GM12878 (cell line): ENCODE measurements around the gene TRAPPC12. TPM values are rescaled to one million over a fixed set of nuclear protein-coding genes. Genes with fewer than 3 reads are reported as not detected.
"Not testable (repeated sequence)": the region's sequence is repeated elsewhere in the genome, so short reads cannot be mapped to it uniquely, and the experiment has no call there.

Experiments
- ATAC-seq: fragments of 200-7000 bp; cut with Tn5 transposase; 3 replicates; pipeline ENCODE4 v1.9.1; 2020; ENCODE audit warnings: mild to moderate bottlenecking, moderate library complexity
- BruUV-seq: library from RNA; stranded (reverse); fragments of 400-500 nt; replicated peaks from 2 replicates; lab custom pipeline; 2021; lab: Mats Ljungman, UMichigan
- CTCF ChIA-PET: fragments of 300-600 bp; sonication (Branson Sonifier 250); formaldehyde crosslinking; extraction: SDS; loops from one replicate; lab custom pipeline; 2021; ENCODE audit warnings: inconsistent platforms; lab: Yijun Ruan, JAX
- POLR2A ChIA-PET: fragments of 350-600 bp; formaldehyde crosslinking; extraction: SDS; loops from one replicate; lab custom pipeline; 2021; ENCODE audit warnings: inconsistent platforms; lab: Charles Lee
- RAD21 ChIA-PET: fragments of 300-600 bp; sonication (Branson Sonifier 250); formaldehyde crosslinking; loops from one replicate; lab custom pipeline; 2023; ENCODE audit warnings: antibody characterized with exemption; ENCODE audit not compliant: unreplicated experiment; lab: Charles Lee
- SMC1A ChIA-PET: fragments of 300-600 bp; sonication (Branson Sonifier 250); formaldehyde crosslinking; loops from one replicate; lab custom pipeline; 2023; ENCODE audit not compliant: unreplicated experiment, uncharacterized antibody; lab: Charles Lee
- DNase-seq: peaks from one replicate; pipeline ENCODE4 v3.0.0-alpha.2; 2011; ENCODE audit warnings: low read depth, low spot score
- FAIRE-seq: peaks from 3 replicates; lab custom pipeline; 2011; peaks lifted over from hg19 to GRCh38; lab: Jason Lieb, UNC
- H2AFZ ChIP-seq: 2 replicates; pipeline ENCODE4 v1.6.0; 2011; ENCODE audit warnings: low read depth, low read length, control low read depth; ENCODE audit not compliant: control insufficient read depth
- H3K27ac ChIP-seq: 2 replicates; pipeline ENCODE4 v1.5.1; 2011; ENCODE audit warnings: control low read depth; ENCODE audit not compliant: control insufficient read depth, insufficient read depth
- H3K27me3 ChIP-seq, 2 experiments: replicated peaks in 1 of 2; 2 replicates each; pipeline versions ENCODE4 v1.6.0 to v1.6.1; 2011; ENCODE audit warnings: low read length in 1 of 2; ENCODE audit not compliant: control insufficient read depth in 2 of 2, insufficient read depth in 2 of 2
- H3K36me3 ChIP-seq, 2 experiments: 2 replicates each; pipeline ENCODE4 v1.5.1; 2011; ENCODE audit warnings: low read length in 1 of 2; ENCODE audit not compliant: control insufficient read depth in 2 of 2, insufficient read depth in 2 of 2
- H3K4me1 ChIP-seq: 2 replicates; pipeline ENCODE4 v1.6.1; 2011; ENCODE audit warnings: mild to moderate bottlenecking, low read length, moderate library complexity, mixed read lengths; ENCODE audit not compliant: control insufficient read depth, insufficient read depth
- H3K4me2 ChIP-seq: 2 replicates; pipeline ENCODE4 v1.6.0; 2011; ENCODE audit warnings: control low read depth; ENCODE audit not compliant: control insufficient read depth, insufficient read depth
- H3K4me3 ChIP-seq: fragments of 200-600 bp; sonication (generic); 2 replicates; pipeline ENCODE4 v1.5.1; 2016
- H3K79me2 ChIP-seq: 2 replicates; pipeline ENCODE4 v1.6.0; 2011; ENCODE audit warnings: low read length; ENCODE audit not compliant: control insufficient read depth, insufficient read depth
- H3K9ac ChIP-seq: 2 replicates; pipeline ENCODE4 v1.8.0; 2011; ENCODE audit warnings: low read length, control low read depth, mixed read lengths; ENCODE audit not compliant: control insufficient read depth, insufficient read depth
- H3K9me3 ChIP-seq: replicated peaks from 3 replicates; pipeline ENCODE4 v1.5.1; 2011; ENCODE audit warnings: mild to moderate bottlenecking, low read length; ENCODE audit not compliant: control insufficient read depth, insufficient read depth
- H4K20me1 ChIP-seq: 2 replicates; pipeline ENCODE4 v1.6.0; 2011; ENCODE audit not compliant: control insufficient read depth, insufficient read depth
- CBX5 ChIP-seq: sonication (generic); IDR thresholded peaks from 2 replicates; pipeline ENCODE4 v1.6.1; 2016; ENCODE audit warnings: low read depth, moderate library complexity, mild to moderate bottlenecking, inconsistent platforms
- HCFC1 ChIP-seq: fragments of 150-350 bp; IDR thresholded peaks from 2 replicates; pipeline ENCODE4 v1.6.1; 2014; ENCODE audit warnings: low read length
- HDAC2 ChIP-seq: fragments of 200-600 bp; sonication (generic); IDR thresholded peaks from 2 replicates; pipeline ENCODE4 v1.6.1; 2017
- IRF4 ChIP-seq: IDR thresholded peaks from 2 replicates; pipeline ENCODE4 v1.6.1; 2011; ENCODE audit warnings: low read depth, low read length
- KDM1A ChIP-seq: fragments of 200-600 bp; sonication (generic); IDR thresholded peaks from 2 replicates; pipeline ENCODE4 v1.6.1; 2016; ENCODE audit warnings: borderline replicate concordance
- WGBS: methylation state at CpG from one replicate; pipeline ENCODE4 v1.1.6; 2016; ENCODE audit warnings: low lambda C conversion rate; ENCODE audit not compliant: insufficient replicate concordance, insufficient coverage; ENCODE audit errors: missing lambda C conversion rate; 5-methylcytosine and 5-hydroxymethylcytosine counted together
- in situ Hi-C: fragments of 300-500 bp; cut with MboI; formaldehyde crosslinking; loops from 9 replicates; pipeline ENCODE4 v1.14.3; 2018; ENCODE audit warnings: mixed read lengths
- intact Hi-C: fragments of 100-400 bp; cut with micrococcal nuclease; formaldehyde crosslinking; loops from one replicate; pipeline ENCODE4 v1.14.2; 2022; ENCODE audit not compliant: unreplicated experiment
- polyA plus RNA-seq, 11 experiments: library from polyadenylated mRNA; depleted of rRNA in 4 of 11; unstranded in 6 of 11; stranded (reverse) in 5 of 11; fragments of >200 nt; fragmentation: Nextera tagmentation in 4 of 11; fragmentation: Illumina TruSeq in 1 of 11; extraction: Ambion mirVana in 4 of 11; extraction: Trizol in 1 of 11; gene quantifications; 1 replicate in 1 of 11; 2 replicates in 10 of 11; pipeline versions ENCODE4 v1.2.1 to v1.2.3, GENCODE V29; 2011 to 2016; ENCODE audit warnings: inconsistent platforms in 2 of 11, missing spikeins in 2 of 11, low read depth in 1 of 11
- total RNA-seq, 4 experiments: library from RNA; depleted of rRNA in 3 of 4; stranded (reverse); fragments of >200 nt in 3 of 4; fragmentation: Illumina TruSeq in 1 of 4; extraction: Trizol in 1 of 4; gene quantifications; 2 replicates each; pipeline versions ENCODE4 v1.2.1 to v1.2.3, GENCODE V29; 2013 to 2021

Gene TRAPPC12
- total and polyA plus RNA-seq, 10 of the 15 experiments (the other 5 are each of a cell fraction or from before 2014, with no cell fraction given): 8.6 to 77.1 (median 37.4) TPM

GRCh38 chr2:3365219-3365618 lies 14.3 kb upstream of the TRAPPC12 start:
- no peak for FAIRE-seq
- TF ChIP-seq IRF4 (no peak), HCFC1 (no peak)
- POLR2A ChIA-PET: no interaction called here
- Histone ChIP-seq H3K4me1 (no peaks in the 10 kb centered on the region), H3K9ac (no peak overlapping the region), H3K79me2 (peaks cover 16% of the 10 kb centered on the region), H3K27ac (no peak overlapping the region), H3K36me3 (no peaks in the 10 kb centered on the region; a peak in 1 of 4 replicates), H4K20me1 (no peaks in the 10 kb centered on the region), H3K4me2 (no peak overlapping the region), H2AFZ (no peak overlapping the region), H3K4me3 (no peak overlapping the region), H3K27me3 (no peaks in the 10 kb centered on the region), H3K9me3 (peaks cover 2% of the 10 kb centered on the region; the same call in 1 of the 3 replicates)
- in situ Hi-C loops (no loop called here), intact Hi-C loops (no loop called here)
- RAD21 ChIA-PET: no interaction called here
- DNase-seq: no peak
- SMC1A ChIA-PET: interaction anchor here (0.9 kb wide), 1 partner anchor 14 kb away, joined by 3 read pairs; no protein-coding TSS in a partner anchor
- no peak for ATAC-seq
- CTCF ChIA-PET: no interaction called here
- BruUV-seq: no TSS peak
- WGBS: 90% methylated on average over 5 of the region's 5 CpGs

DNA sequence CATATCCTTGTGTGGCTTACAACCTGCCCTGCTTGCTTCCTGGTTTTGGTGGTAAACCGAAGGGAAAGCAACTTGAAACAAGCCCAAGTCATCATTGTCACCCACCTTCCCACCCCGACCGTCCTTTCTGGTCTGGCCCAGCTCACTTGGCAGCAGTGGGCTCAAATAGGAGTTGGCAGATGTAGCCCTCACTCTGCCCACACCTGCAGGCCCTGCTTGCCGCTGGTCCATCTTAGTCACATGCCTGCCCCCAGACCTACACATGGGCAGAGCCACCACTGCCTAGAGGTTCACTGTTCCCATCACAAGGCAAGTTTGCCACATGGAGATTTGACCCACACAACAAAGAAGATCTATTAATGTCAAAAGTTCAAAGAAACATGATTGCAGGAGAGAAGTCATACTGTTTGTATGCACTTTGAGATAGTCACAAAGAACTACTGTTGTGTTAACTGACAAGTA lies 11.2 kb upstream of the TRAPPC12 start:
- TF ChIP-seq HDAC2 (no peak), CBX5 (no peak), KDM1A (no peak), IRF4 (no peak)
- ChIA-PET RAD21 (no interaction called here), POLR2A (no interaction called here), CTCF (no interaction called here), SMC1A (no interaction called here)
- Histone ChIP-seq H3K9me3 (peaks cover 2% of the 10 kb centered on the region; the same call in 1 of the 3 replicates), H3K4me2 (no peak overlapping the region), H3K36me3 (no peaks in the 10 kb centered on the region), H3K27ac (no peak overlapping the region), H3K9ac (no peak overlapping the region), H3K4me3 (no peak overlapping the region), H2AFZ (no peak overlapping the region), H3K4me1 (no peaks in the 10 kb centered on the region), H3K79me2 (peaks cover 8% of the 10 kb centered on the region), H3K27me3 (no peaks in the 10 kb centered on the region), H4K20me1 (no peaks in the 10 kb centered on the region)
- no TSS peak for BruUV-seq
- in situ Hi-C loops (no loop called here), intact Hi-C loops (no loop called here)
- WGBS: 98% methylated on average over 4 of the region's 4 CpGs
- ATAC-seq: no peak
- FAIRE-seq: no peak
- DNase-seq: no peak

- H4K20me1 ChIP-seq, BruUV-seq, H3K79me2 ChIP-seq, H3K9ac ChIP-seq, FAIRE-seq, H3K4me2 ChIP-seq, ATAC-seq, H3K36me3 ChIP-seq, H2AFZ ChIP-seq, H3K27me3 ChIP-seq, POLR2A ChIA-PET, in situ Hi-C loops, DNase-seq, RAD21 ChIA-PET, H3K4me1 ChIP-seq, CTCF ChIA-PET, SMC1A ChIA-PET, H3K4me3 ChIP-seq, H3K27ac ChIP-seq, intact Hi-C loops, H3K9me3 ChIP-seq: not testable (repeated sequence)
- 89% methylated on average over 28 of the region's 34 CpGs for WGBS
These were observed 9.9 kb upstream of the TRAPPC12 start for GRCh38 chr2:3369340-3370181.
